ENCODE data around the gene TTC39B. TPM values are rescaled to one million over a fixed set of nuclear protein-coding genes. Genes with fewer than 3 reads are reported as not detected.

Gene TTC39B
- total RNA-seq, 1 experiment from 2014 or later = 7.4 TPM

GRCh38 chr9:15248621-15249020, 58.4 kb downstream of the TTC39B start:
- Histone ChIP-seq H3K9me2 (ENCODE audit: insufficient read depth) (no peaks in the 10 kb centered on the region), H4K20me1 (ENCODE audit: insufficient read depth) (no peaks in the 10 kb centered on the region), H3K4me3 (replicated peaks in 1 of 2; ENCODE audit: low read depth in 1 of 2, low read length in 2 of 2) (no peak overlapping the region), H3K4me2 (ENCODE audit: low read length) (no peak overlapping the region), H3K4me1 (ENCODE audit: control insufficient read depth in 1 of 2, insufficient read depth in 2 of 2, low read length in 2 of 2) (peaks cover 6 to 9% of the 10 kb centered on the region in 2 experiments), H3K9ac (ENCODE audit: low read length) (no peak overlapping the region), H3K9me3 (ENCODE audit: control insufficient read depth in 1 of 2, insufficient read depth in 1 of 2, low read depth in 1 of 2, low read length in 2 of 2) (no peaks in the 10 kb centered on the region), H3K36me3 (ENCODE audit: control insufficient read depth in 1 of 2, insufficient read depth in 2 of 2, low read length in 2 of 2) (no peaks in the 10 kb centered on the region), H2AFZ (ENCODE audit: low read depth, low read length, poor library complexity, severe bottlenecking) (no peak overlapping the region), H3K79me2 (ENCODE audit: insufficient read depth, low read length) (no peaks in the 10 kb centered on the region), H3K27ac (ENCODE audit: low read depth, low read length) (no peak overlapping the region), H3K27me3 (ENCODE audit: insufficient read depth, low read length) (no peaks in the 10 kb centered on the region)
- RAD21 ChIA-PET (ENCODE audit: low non-redundant PET in 1 of 2, low total read pairs in 2 of 2, uncharacterized antibody in 2 of 2, unreplicated experiment in 2 of 2) = no interaction called here
- TF ChIP-seq EZH2 (IDR thresholded peaks at IDR 0.05) (no peak), TCF7L2 (IDR thresholded peaks at IDR 0.05; ENCODE audit: borderline replicate concordance, extremely low read depth, insufficient read depth, insufficient read length) (no peak), EZH2phosphoT487 (IDR thresholded peaks at IDR 0.05; ENCODE audit: borderline replicate concordance) (no peak)
- TF ChIP-seq, protein P1, sequence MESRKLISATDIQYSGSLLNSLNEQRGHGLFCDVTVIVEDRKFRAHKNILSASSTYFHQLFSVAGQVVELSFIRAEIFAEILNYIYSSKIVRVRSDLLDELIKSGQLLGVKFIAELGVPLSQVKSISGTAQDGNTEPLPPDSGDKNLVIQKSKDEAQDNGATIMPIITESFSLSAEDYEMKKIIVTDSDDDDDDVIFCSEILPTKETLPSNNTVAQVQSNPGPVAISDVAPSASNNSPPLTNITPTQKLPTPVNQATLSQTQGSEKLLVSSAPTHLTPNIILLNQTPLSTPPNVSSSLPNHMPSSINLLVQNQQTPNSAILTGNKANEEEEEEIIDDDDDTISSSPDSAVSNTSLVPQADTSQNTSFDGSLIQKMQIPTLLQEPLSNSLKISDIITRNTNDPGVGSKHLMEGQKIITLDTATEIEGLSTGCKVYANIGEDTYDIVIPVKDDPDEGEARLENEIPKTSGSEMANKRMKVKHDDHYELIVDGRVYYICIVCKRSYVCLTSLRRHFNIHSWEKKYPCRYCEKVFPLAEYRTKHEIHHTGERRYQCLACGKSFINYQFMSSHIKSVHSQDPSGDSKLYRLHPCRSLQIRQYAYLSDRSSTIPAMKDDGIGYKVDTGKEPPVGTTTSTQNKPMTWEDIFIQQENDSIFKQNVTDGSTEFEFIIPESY (IDR thresholded peaks at IDR 0.05; ENCODE audit: extremely low read depth, insufficient replicate concordance, low read length) = no peak
- TF ChIP-seq, protein P2, sequence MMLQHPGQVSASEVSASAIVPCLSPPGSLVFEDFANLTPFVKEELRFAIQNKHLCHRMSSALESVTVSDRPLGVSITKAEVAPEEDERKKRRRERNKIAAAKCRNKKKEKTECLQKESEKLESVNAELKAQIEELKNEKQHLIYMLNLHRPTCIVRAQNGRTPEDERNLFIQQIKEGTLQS (IDR thresholded peaks at IDR 0.05) = no peak
- ATAC-seq (no peak), DNase-seq (ENCODE audit: low read depth, low spot score) (no peak)
- POLR2A ChIA-PET = no interaction called here
- intact Hi-C loops (cut with micrococcal nuclease) = no loop called here
- CTCF ChIA-PET = interaction anchor here (1.2 kb wide), 1 partner anchor 402 kb away, joined by 3 read pairs; no protein-coding TSS in a partner anchor
- BruUV-seq (replicated peaks) = no TSS peak

DNA sequence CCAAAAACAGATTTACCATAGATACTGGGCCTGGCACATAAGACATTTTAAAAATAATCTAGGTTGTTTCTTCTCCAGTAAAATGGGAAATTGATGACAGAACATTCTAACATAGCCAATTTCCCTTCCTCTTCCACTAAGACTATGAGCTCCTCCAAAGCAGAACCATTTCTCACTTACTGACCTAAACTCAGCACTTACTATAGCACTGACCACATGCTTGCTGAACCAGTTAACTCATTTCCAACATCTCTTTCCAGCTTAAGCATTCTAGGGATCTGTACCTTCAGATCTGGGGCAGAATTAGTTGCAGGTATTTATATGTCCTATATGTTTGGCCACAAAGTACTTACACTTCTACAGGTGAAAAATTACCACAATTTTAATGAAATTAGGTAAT, 58.9 kb downstream of the TTC39B start:
- no peak for ATAC-seq
- no peak for DNase-seq (ENCODE audit: low read depth, low spot score)
- Histone ChIP-seq H3K9ac (ENCODE audit: low read length) (no peak overlapping the region), H3K27ac (ENCODE audit: low read depth, low read length) (no peak overlapping the region), H3K9me3 (ENCODE audit: control insufficient read depth in 1 of 2, insufficient read depth in 1 of 2, low read depth in 1 of 2, low read length in 2 of 2) (no peaks in the 10 kb centered on the region), H3K4me1 (ENCODE audit: control insufficient read depth in 1 of 2, insufficient read depth in 2 of 2, low read length in 2 of 2) (peaks cover 6 to 9% of the 10 kb centered on the region in 2 experiments), H4K20me1 (ENCODE audit: insufficient read depth) (no peaks in the 10 kb centered on the region), H2AFZ (ENCODE audit: low read depth, low read length, poor library complexity, severe bottlenecking) (no peak overlapping the region), H3K9me2 (ENCODE audit: insufficient read depth) (no peaks in the 10 kb centered on the region), H3K79me2 (ENCODE audit: insufficient read depth, low read length) (no peaks in the 10 kb centered on the region), H3K36me3 (ENCODE audit: control insufficient read depth in 1 of 2, insufficient read depth in 2 of 2, low read length in 2 of 2) (no peaks in the 10 kb centered on the region), H3K4me2 (ENCODE audit: low read length) (no peak overlapping the region), H3K4me3 (replicated peaks in 1 of 2; ENCODE audit: low read depth in 1 of 2, low read length in 2 of 2) (no peak overlapping the region), H3K27me3 (ENCODE audit: insufficient read depth, low read length) (no peaks in the 10 kb centered on the region)
- RAD21 ChIA-PET (ENCODE audit: low non-redundant PET in 1 of 2, low total read pairs in 2 of 2, uncharacterized antibody in 2 of 2, unreplicated experiment in 2 of 2) = no interaction called here
- POLR2A ChIA-PET = no interaction called here
- TF ChIP-seq, protein P1 (IDR thresholded peaks at IDR 0.05; ENCODE audit: extremely low read depth, insufficient replicate concordance, low read length) = no peak
- TF ChIP-seq POLR2AphosphoS5 (IDR thresholded peaks at IDR 0.05; ENCODE audit: low read depth, low read length) (no peak), FOSL1 (IDR thresholded peaks at IDR 0.05; ENCODE audit: low read depth) (no peak), SP1 (IDR thresholded peaks at IDR 0.05; ENCODE audit: low read depth) (no peak), EZH2 (IDR thresholded peaks at IDR 0.05) (no peak), YY1 (IDR thresholded peaks at IDR 0.05; ENCODE audit: extremely low read depth, insufficient replicate concordance, low read depth, low read length) (no peak), EZH2phosphoT487 (IDR thresholded peaks at IDR 0.05; ENCODE audit: borderline replicate concordance) (no peak), ZNF274 (IDR thresholded peaks at IDR 0.05; ENCODE audit: low read depth, low read length) (no peak), SIN3A (IDR thresholded peaks at IDR 0.05; ENCODE audit: low read depth) (no peak), CBX3 (IDR thresholded peaks at IDR 0.05; ENCODE audit: low read depth) (no peak), ZFX (IDR thresholded peaks at IDR 0.05) (no peak)
- TF ChIP-seq, protein P3, sequence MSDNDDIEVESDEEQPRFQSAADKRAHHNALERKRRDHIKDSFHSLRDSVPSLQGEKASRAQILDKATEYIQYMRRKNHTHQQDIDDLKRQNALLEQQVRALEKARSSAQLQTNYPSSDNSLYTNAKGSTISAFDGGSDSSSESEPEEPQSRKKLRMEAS (IDR thresholded peaks at IDR 0.05) = no peak
- CTCF ChIA-PET = interaction anchor here (1.2 kb wide), 1 partner anchor 401 kb away, joined by 3 read pairs; no protein-coding TSS in a partner anchor
- intact Hi-C loops (cut with micrococcal nuclease) = no loop called here
- no TSS peak for BruUV-seq (replicated peaks)
